DND-41 (cell line): ENCODE measurements around the gene ZNF722.

Experiments used
- ATAC-seq: fragments of 200-7000 bp; cut with Tn5 transposase; 3 replicates; pipeline ENCODE4 v1.9.1; 2021; ENCODE audit warnings: low read depth; ENCODE audit not compliant: insufficient read depth
- DNase-seq: peaks from one replicate; pipeline ENCODE4 v3.0.0-alpha.2; 2020
- H2AFZ ChIP-seq: 2 replicates; pipeline ENCODE4 v1.6.0; 2012; ENCODE audit warnings: low read depth, low read length
- H3K27ac ChIP-seq: 2 replicates; pipeline ENCODE4 v1.5.1; 2012; ENCODE audit warnings: low read length, inconsistent platforms
- H3K27me3 ChIP-seq: fragments of 200-600 bp; sonication (generic); 2 replicates; pipeline ENCODE4 v1.6.0; 2012; ENCODE audit warnings: low read length, mild to moderate bottlenecking, inconsistent platforms; ENCODE audit not compliant: insufficient read depth, poor library complexity
- H3K36me3 ChIP-seq: 2 replicates; pipeline ENCODE4 v1.5.1; 2012; ENCODE audit warnings: low read length, inconsistent platforms; ENCODE audit not compliant: insufficient read depth
- H3K4me1 ChIP-seq: 2 replicates; pipeline ENCODE4 v1.5.1; 2012; ENCODE audit warnings: mild to moderate bottlenecking, low read length; ENCODE audit not compliant: insufficient read depth
- H3K4me2 ChIP-seq: 2 replicates; pipeline ENCODE4 v1.6.0; 2012; ENCODE audit warnings: mild to moderate bottlenecking, moderate library complexity, low read length, inconsistent platforms; ENCODE audit not compliant: insufficient read depth
- H3K4me3 ChIP-seq, 2 experiments: fragments of 200-600 bp in 1 of 2; shearing (Covaris generic) in 1 of 2; 2 replicates each; pipeline ENCODE4 v1.5.1; 2012 to 2016; ENCODE audit warnings: inconsistent platforms in 2 of 2, low read length in 2 of 2, mild to moderate bottlenecking in 2 of 2, low read depth in 1 of 2, moderate library complexity in 1 of 2
- H3K79me2 ChIP-seq: 2 replicates; pipeline ENCODE4 v1.6.0; 2012; ENCODE audit warnings: low read length, inconsistent platforms; ENCODE audit not compliant: insufficient read depth
- H3K9ac ChIP-seq: 2 replicates; pipeline ENCODE4 v1.6.0; 2012; ENCODE audit warnings: low read depth, mild to moderate bottlenecking, inconsistent platforms, low read length, moderate library complexity
- H3K9me3 ChIP-seq: 2 replicates; pipeline ENCODE4 v1.5.1; 2012; ENCODE audit warnings: low read length, moderate library complexity, mild to moderate bottlenecking, inconsistent platforms; ENCODE audit not compliant: insufficient read depth, severe bottlenecking
- H4K20me1 ChIP-seq: 2 replicates; pipeline ENCODE4 v1.6.0; 2012; ENCODE audit warnings: low read length; ENCODE audit not compliant: insufficient read depth
- EZH2 ChIP-seq: IDR thresholded peaks from 3 replicates; pipeline ENCODE4 v1.6.1; 2012; ENCODE audit warnings: borderline replicate concordance, low read depth, mild to moderate bottlenecking, moderate library complexity, low read length, inconsistent platforms; ENCODE audit not compliant: severe bottlenecking
- TF ChIP-seq, protein P1 (sequence below): IDR thresholded peaks from 2 replicates; pipeline ENCODE4 v1.5.1; 2012; ENCODE audit warnings: borderline replicate concordance, low read length, moderate library complexity, mild to moderate bottlenecking; ENCODE audit not compliant: poor library complexity, severe bottlenecking; ENCODE audit errors: extremely low read depth

ZNF722 gene

GRCh38 chr7:64046041-64046389 is 47.4 kb downstream of the ZNF722 start:
- no peak for ATAC-seq
- H3K9me3 ChIP-seq = peaks cover 25% of the 10 kb centered on the region
- peak overlapping the region; percentile 98 for H3K27ac ChIP-seq

More at GRCh38 chr7:64046041-64046389, 47.4 kb downstream of the ZNF722 start:
- H3K4me1 ChIP-seq = peaks cover 27% of the 10 kb centered on the region
- peak; percentile 22 for DNase-seq
- H3K36me3 ChIP-seq = peaks cover 11% of the 10 kb centered on the region
- peak overlapping the region; percentile 60 for H3K4me2 ChIP-seq
- no peaks in the 10 kb centered on the region for H3K27me3 ChIP-seq
- TF ChIP-seq, protein P1, sequence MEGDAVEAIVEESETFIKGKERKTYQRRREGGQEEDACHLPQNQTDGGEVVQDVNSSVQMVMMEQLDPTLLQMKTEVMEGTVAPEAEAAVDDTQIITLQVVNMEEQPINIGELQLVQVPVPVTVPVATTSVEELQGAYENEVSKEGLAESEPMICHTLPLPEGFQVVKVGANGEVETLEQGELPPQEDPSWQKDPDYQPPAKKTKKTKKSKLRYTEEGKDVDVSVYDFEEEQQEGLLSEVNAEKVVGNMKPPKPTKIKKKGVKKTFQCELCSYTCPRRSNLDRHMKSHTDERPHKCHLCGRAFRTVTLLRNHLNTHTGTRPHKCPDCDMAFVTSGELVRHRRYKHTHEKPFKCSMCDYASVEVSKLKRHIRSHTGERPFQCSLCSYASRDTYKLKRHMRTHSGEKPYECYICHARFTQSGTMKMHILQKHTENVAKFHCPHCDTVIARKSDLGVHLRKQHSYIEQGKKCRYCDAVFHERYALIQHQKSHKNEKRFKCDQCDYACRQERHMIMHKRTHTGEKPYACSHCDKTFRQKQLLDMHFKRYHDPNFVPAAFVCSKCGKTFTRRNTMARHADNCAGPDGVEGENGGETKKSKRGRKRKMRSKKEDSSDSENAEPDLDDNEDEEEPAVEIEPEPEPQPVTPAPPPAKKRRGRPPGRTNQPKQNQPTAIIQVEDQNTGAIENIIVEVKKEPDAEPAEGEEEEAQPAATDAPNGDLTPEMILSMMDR = no peak
- no peak for TF ChIP-seq EZH2
- peak overlapping the region; percentile 59 to 79; a peak in 3 of 4 replicates for H3K4me3 ChIP-seq
- no peaks in the 10 kb centered on the region for H4K20me1 ChIP-seq
- peak overlapping the region; percentile 68 for H3K9ac ChIP-seq
- H2AFZ ChIP-seq = peak overlapping the region; percentile 87
- H3K79me2 ChIP-seq = peaks cover 43% of the 10 kb centered on the region
